MM.1S (cell line): Measurements from ENCODE around the gene MTFR1L.

ENCODE experiments used
- DNase-seq: peaks from one replicate; pipeline ENCODE4 v3.0.0-alpha.2; 2015
- H2AFZ ChIP-seq: fragments of 300-600 bp; sonication (generic); 2 replicates; pipeline ENCODE4 v1.6.0; 2016; ENCODE audit warnings: antibody characterized with exemption, low read length
- H3F3A ChIP-seq: fragments of 300-600 bp; sonication (generic); 2 replicates; pipeline ENCODE4 v1.6.1; 2016; ENCODE audit warnings: mild to moderate bottlenecking, antibody characterized with exemption, low read length, moderate library complexity, mixed read lengths; ENCODE audit not compliant: insufficient read depth
- H3K27ac ChIP-seq: fragments of 300-600 bp; sonication (generic); 2 replicates; pipeline ENCODE4 v1.5.1; 2016; ENCODE audit warnings: mild to moderate bottlenecking, low read length
- H3K27me3 ChIP-seq: fragments of 300-600 bp; sonication (generic); replicated peaks from 2 replicates; pipeline ENCODE4 v1.6.0; 2016; ENCODE audit warnings: low read length; ENCODE audit not compliant: insufficient read depth
- H3K36me3 ChIP-seq: fragments of 300-600 bp; sonication (generic); replicated peaks from 2 replicates; pipeline ENCODE4 v1.6.1; 2016; ENCODE audit warnings: mild to moderate bottlenecking, low read length, mixed read lengths; ENCODE audit not compliant: insufficient read depth
- H3K4me1 ChIP-seq: fragments of 300-600 bp; sonication (generic); 2 replicates; pipeline ENCODE4 v1.6.1; 2016; ENCODE audit warnings: low read length, mixed read lengths
- H3K4me2 ChIP-seq: fragments of 300-600 bp; sonication (generic); 2 replicates; pipeline ENCODE4 v1.6.0; 2016; ENCODE audit warnings: low read depth, low read length
- H3K4me3 ChIP-seq: fragments of 300-600 bp; sonication (generic); 2 replicates; pipeline ENCODE4 v1.5.1; 2016; ENCODE audit warnings: low read length, mixed read lengths
- H3K79me2 ChIP-seq: fragments of 300-600 bp; sonication (generic); 2 replicates; pipeline ENCODE4 v1.6.1; 2016; ENCODE audit warnings: mixed run types, low read length, mixed read lengths
- H3K9ac ChIP-seq: fragments of 300-600 bp; sonication (generic); 2 replicates; pipeline ENCODE4 v1.6.1; 2016; ENCODE audit warnings: low read length, mixed read lengths
- H3K9me2 ChIP-seq: fragments of 300-600 bp; sonication (generic); replicated peaks from 2 replicates; pipeline ENCODE4 v1.6.1; 2016; ENCODE audit warnings: mild to moderate bottlenecking, low read length, mixed read lengths; ENCODE audit not compliant: insufficient read depth
- H3K9me3 ChIP-seq: fragments of 300-600 bp; sonication (generic); replicated peaks from 2 replicates; pipeline ENCODE4 v1.6.1; 2016; ENCODE audit warnings: mild to moderate bottlenecking, low read length, mixed read lengths; ENCODE audit not compliant: insufficient read depth
- H4K20me1 ChIP-seq: fragments of 300-600 bp; sonication (generic); 2 replicates; pipeline ENCODE4 v1.6.1; 2016; ENCODE audit warnings: mild to moderate bottlenecking, low read length, moderate library complexity, mixed read lengths; ENCODE audit not compliant: insufficient read depth
- CTCF ChIP-seq: fragments of 300-600 bp; sonication (generic); IDR thresholded peaks from 2 replicates; pipeline ENCODE4 v1.5.1; 2016; ENCODE audit warnings: antibody characterized with exemption, low read length, mixed read lengths
- EZH2 ChIP-seq: fragments of 300-600 bp; sonication (generic); optimal IDR thresholded peaks from 2 replicates; pipeline ENCODE3; 2017; ENCODE audit warnings: low read depth, mild to moderate bottlenecking, antibody characterized with exemption, low read length, mixed read lengths
- EZH2phosphoT487 ChIP-seq: fragments of 300-600 bp; sonication (generic); IDR thresholded peaks from 2 replicates; pipeline ENCODE4 v1.6.1; 2018; ENCODE audit warnings: antibody characterized with exemption, low read length

Gene MTFR1L

DNA sequence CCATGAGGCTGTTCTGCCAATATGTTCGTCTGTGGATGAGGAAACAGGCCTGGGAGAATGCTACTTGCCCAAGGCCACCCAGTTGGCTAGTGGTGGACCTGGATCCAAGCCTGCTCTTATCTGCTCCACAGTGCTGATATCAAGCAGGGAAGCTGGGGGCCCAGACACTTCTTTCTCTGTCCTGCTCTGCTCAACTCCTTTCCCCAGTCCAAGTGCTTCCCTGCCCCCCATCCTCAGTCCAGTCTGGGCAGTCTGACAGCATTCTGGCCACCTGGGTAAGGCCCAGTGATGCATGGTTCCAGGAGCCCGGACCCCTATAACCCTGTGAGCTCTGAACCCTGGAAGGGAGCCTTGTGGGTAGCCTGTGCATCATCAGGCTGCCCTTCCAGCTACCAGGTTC, 59.9 kb downstream of the MTFR1L start:
- Histone ChIP-seq H3K9ac (no peak overlapping the region), H3K4me2 (no peak overlapping the region), H3K9me2 (no peaks in the 10 kb centered on the region), H3K79me2 (no peaks in the 10 kb centered on the region), H3F3A (no peaks in the 10 kb centered on the region), H4K20me1 (no peaks in the 10 kb centered on the region), H3K27ac (no peak overlapping the region), H3K4me3 (no peak overlapping the region), H3K9me3 (no peaks in the 10 kb centered on the region), H3K4me1 (no peaks in the 10 kb centered on the region), H3K27me3 (peaks cover 9% of the 10 kb centered on the region; the same call in 1 of the 2 replicates), H3K36me3 (no peaks in the 10 kb centered on the region), H2AFZ (no peak overlapping the region)
- DNase-seq: no peak
- TF ChIP-seq EZH2 (no peak), EZH2phosphoT487 (no peak), CTCF (no peak)

GRCh38 chr1:25880518-25880917, 60.8 kb downstream of the MTFR1L start:
- Histone ChIP-seq H3F3A (no peaks in the 10 kb centered on the region), H3K4me2 (no peak overlapping the region), H3K79me2 (no peaks in the 10 kb centered on the region), H3K36me3 (no peaks in the 10 kb centered on the region), H3K9ac (no peak overlapping the region), H3K9me3 (no peaks in the 10 kb centered on the region), H3K27ac (no peak overlapping the region), H3K4me3 (no peak overlapping the region), H3K27me3 (peaks cover 9% of the 10 kb centered on the region; the same call in 1 of the 2 replicates), H3K9me2 (no peaks in the 10 kb centered on the region), H4K20me1 (no peaks in the 10 kb centered on the region), H2AFZ (no peak overlapping the region), H3K4me1 (no peaks in the 10 kb centered on the region)
- no peak for DNase-seq
- TF ChIP-seq EZH2phosphoT487 (no peak), EZH2 (no peak), CTCF (no peak)

- Histone ChIP-seq H2AFZ (no peak overlapping the region), H3K36me3 (no peaks in the 10 kb centered on the region), H3K9me3 (no peaks in the 10 kb centered on the region), H3K4me3 (no peak overlapping the region), H3K4me2 (no peak overlapping the region), H3F3A (no peaks in the 10 kb centered on the region), H3K27me3 (peaks cover 4% of the 10 kb centered on the region; the same call in 1 of the 2 replicates), H3K9me2 (no peaks in the 10 kb centered on the region), H3K27ac (no peak overlapping the region), H3K9ac (no peak overlapping the region), H4K20me1 (no peaks in the 10 kb centered on the region), H3K4me1 (no peaks in the 10 kb centered on the region), H3K79me2 (no peaks in the 10 kb centered on the region)
- no peak for DNase-seq
- TF ChIP-seq EZH2phosphoT487 (no peak), EZH2 (no peak), CTCF (no peak)
Measured at GRCh38 chr1:25881266-25881665, 61.5 kb downstream of the MTFR1L start.
